Measurements from ENCODE around the gene C19orf12. TPM values are rescaled to one million over a fixed set of nuclear protein-coding genes. Genes with fewer than 3 reads are reported as not detected.

C19orf12 gene
- total RNA-seq, 2 donors from 2014 or later, result 16.2 to 19.3 TPM

GRCh38 chr19:29651622-29652394 lies 63.3 kb downstream of the C19orf12 start:
- ATAC-seq (no peak), DNase-seq (no peak)

DNA sequence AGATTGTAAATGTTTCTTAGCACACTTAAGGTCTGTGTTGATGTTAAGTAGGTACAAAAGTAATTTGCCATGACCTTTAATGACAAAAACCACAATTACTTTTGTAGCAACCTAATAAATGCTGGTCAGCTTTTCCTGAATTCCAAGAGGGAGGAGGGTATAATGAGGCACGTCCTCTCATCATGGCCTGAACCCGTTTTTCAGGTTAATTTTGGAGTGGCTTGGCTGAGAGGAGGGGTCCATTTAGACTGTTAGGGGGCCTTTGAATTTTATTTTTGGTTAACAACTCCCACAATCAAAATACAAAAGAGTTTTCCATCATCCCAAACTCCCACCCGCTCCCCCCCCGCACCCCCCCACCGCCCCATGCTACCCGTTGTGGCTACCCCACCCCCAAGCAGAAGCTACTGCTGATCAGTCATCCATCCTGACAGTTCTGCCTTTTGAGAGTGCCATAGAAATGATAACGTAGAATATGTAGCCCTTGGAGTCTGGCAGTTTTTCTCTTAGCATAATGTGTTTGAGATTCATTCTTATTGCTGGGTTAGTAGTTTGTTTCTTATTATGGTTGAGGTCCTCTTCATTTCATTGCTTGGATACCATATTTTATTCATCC lies 64.2 kb downstream of the C19orf12 start:
- ATAC-seq (no peak), DNase-seq (no peak)
- intact Hi-C loops (cut with DNase I, micrococcal nuclease), result no loop called here

More at GRCh38 chr19:29651622-29652394, 63.3 kb downstream of the C19orf12 start:
- intact Hi-C loops (cut with DNase I, micrococcal nuclease), result no loop called here

Other genes starting within 250 kb of the C19orf12 start
- gene VSTM2B, start 189.3 kb downstream of the C19orf12 start, total RNA-seq, result not detected
- 10 to 100 TPM; 57.5 to 61.8 TPM for gene POP4, start 109.0 kb downstream of the C19orf12 start, total RNA-seq
- 1 to 10 TPM; 2.8 to 3.7 TPM for gene PLEKHF1, start 49.8 kb downstream of the C19orf12 start, total RNA-seq
- gene CCNE1, start 96.7 kb upstream of the C19orf12 start, total RNA-seq, result 1 to 10 TPM; 4.0 to 4.5 TPM
- 10 to 100 TPM; 41.8 to 47.6 TPM for gene URI1, start 227.0 kb upstream of the C19orf12 start, total RNA-seq